Iris pigment epithelial cell (primary cell): ENCODE measurements around the gene TRMT10C.
"Not testable (repeated sequence)": the region's sequence is repeated elsewhere in the genome, so short reads cannot be mapped to it uniquely, and the experiment has no call there.

Source experiments
- DNase-seq: peaks from one replicate; pipeline ENCODE4 v3.0.0-alpha.2; 2011; ENCODE audit warnings: low read depth

The TRMT10C gene

DNA sequence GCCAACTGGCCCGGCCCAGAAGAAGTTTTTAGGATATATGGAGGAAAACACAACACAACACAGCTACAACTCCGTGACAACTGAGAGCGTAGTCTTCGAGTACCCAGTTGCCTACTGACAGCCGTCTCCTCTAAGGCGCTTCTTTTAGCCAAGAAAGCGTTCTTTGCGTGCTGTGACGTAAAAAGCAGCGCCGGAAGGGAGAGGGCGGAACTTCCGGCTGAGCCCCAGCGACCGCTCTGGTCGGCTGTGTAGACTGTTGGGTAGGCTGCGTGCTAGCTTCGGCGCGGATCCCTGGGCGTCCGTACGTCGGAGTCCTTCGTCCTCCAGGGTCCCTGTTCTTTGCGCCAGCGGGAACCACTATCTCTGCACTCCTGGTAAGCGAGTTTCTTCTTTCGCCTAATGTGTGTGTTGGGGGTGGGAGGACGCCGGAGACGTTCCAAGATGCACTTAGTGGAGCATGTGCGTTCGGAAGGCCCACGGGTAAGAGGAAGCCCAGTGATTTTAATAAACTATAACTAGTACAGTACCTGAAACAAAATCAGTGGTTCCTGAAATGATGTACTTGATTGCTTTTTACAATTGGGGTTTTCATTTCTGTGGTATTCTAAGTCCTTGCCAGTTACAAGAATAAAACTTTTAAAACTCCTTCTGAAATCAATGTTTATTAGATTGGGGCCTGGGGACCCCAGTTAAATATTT, at the start of gene TRMT10C:
Gene TRMT10C (plus strand): TSS at position 239 of the 699 bp plus-strand sequence. CDS start 2,914 bp downstream, outside the sequence.
- peak; percentile 94 for DNase-seq

GRCh38 chr3:101512396-101512645, 49.3 kb upstream of the TRMT10C start:
- no peak for DNase-seq

- peak; percentile 77 for DNase-seq
These were observed 48.8 kb upstream of the TRMT10C start, which contains the start of gene SENP7 for GRCh38 chr3:101512646-101513418. SENP7 (minus strand) TSS chr3:101513212; CDS start chr3:101513130, 82 bp downstream.

DNA sequence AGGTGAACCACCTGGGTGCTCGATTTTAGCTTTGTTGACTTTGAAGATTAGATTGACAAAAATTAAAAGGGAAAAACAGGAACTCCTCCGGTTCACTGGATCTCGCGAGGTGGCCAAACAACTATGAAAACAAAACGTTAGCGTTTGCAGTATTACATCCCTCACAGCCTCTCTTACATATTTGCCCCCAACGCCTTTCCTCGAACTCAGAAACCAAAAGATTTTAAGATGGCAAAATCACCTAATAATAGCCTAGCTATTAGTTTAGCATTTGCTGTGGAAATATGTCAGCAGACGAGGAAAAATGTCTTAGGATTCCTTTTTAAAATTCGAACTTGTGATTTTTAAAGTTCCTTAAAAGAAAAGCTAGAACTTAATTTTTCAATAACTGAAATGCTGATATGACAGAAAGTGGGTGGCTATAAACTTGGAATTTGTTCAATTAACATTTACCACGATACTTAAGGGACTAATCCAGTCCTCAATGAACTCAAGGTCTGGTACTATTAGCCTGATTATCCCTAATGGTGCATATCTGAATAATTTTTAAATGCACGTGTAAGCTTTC, 48.2 kb upstream of the TRMT10C start:
- DNase-seq = peak; percentile 65

- peak; percentile 30 for DNase-seq
These were observed 43.2 kb upstream of the TRMT10C start for GRCh38 chr3:101518421-101518871.

- DNase-seq = no peak
These were observed 41.8 kb upstream of the TRMT10C start for GRCh38 chr3:101519685-101520365.

DNA sequence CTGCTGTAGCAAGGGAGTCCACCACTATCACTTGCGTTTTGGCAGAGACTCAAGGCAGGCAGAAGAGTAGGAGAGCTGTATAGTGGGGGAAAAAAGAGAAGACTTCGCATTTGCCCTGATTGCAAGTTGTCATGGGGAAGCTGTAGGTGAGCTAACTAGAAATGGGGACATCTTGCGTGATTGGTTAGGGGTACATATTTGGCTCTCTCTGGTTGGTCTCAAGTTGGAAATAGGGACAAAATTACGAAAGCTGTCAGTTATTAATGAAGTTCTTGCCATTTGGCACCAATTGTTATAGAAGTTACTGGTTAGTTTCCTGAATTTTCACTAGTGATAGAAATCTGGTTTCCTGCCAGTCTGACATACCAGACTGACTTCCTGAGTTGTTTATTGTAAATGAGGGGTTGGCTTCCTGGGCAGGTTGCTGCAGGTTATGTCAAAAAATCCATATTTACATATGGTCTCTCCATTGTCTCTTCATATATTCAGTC, 40.4 kb upstream of the TRMT10C start:
- DNase-seq = no peak

DNA sequence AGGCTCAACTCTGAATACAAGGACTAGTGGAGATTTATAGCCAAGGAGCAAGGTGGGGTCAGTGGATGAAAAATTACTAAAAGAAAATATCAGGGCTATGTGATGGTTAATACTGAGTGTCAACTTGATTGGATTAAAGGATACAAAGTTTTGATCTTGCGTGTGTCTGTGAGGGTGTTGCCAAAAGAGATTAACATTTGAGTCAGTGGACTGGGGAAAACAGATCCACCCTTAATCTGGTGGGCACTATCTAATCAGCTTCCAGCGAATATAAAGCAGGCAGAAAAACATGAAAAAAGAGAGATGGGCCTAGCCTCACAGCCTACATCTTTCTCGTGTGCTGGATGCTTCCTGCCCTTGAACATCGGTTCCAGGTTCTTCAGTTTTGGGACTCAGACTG, 34.2 kb upstream of the TRMT10C start:
- DNase-seq = no peak

DNA sequence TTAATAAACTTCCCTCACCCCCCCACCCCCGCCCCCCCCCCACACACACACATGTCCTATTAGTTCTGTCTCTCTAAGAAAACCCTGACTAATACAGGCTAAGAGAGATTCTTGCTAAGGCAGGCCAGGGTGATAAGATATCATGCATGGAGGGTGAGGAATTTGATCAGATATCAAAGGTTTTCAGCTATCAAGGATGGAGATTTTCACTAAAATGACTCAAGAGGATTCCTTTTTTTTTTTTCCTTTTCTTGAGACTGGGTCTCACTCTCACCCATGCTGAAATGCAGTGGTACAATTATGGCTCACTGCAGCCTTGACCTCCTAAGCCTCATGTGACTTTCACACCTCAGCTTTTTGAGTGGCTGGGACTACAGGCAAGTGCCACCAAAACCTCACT, 33.8 kb upstream of the TRMT10C start:
- no peak for DNase-seq

DNA sequence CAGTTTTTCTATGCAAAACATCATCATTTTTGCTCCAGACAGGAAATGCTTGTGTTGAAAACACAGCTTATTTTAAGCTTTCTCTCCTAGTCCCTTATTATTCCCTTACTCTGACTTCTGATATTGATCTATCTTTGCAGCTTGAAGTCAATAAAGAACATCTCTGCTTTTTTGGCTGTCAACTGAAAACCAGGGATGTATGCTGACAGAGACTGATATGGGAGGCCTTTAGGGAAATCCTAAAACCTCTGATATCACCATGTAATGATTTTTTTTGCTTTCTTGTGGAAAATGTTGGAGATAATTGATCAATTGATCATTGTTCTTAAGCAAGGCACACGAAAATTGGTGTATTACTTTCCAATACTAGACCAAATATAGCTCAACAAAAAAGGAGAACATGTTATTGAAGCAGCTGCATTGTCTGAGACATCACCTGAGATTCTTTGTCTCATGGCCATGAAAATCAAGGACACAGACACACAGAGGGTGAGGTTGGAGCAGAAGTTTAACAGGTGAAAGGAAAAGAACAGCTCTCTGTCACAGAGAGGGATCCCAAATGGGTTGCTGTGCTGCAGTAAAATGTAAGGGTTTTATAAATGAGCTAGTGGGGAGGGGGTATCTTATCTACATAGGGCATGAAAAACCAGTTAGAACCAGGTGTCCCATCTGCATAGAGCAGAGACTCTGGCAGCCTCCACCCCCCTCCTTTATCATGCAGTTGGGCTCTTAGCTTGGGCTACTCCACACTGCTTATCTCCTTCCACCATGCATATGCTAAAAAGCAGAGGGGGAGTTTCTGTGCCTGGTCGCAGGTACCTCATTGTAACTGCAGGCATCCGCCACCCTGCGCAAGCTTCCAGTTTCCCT, 31.6 kb upstream of the TRMT10C start:
- DNase-seq = no peak

- no peak for DNase-seq
These were observed 31.0 kb upstream of the TRMT10C start for GRCh38 chr3:101530686-101531047.

DNA sequence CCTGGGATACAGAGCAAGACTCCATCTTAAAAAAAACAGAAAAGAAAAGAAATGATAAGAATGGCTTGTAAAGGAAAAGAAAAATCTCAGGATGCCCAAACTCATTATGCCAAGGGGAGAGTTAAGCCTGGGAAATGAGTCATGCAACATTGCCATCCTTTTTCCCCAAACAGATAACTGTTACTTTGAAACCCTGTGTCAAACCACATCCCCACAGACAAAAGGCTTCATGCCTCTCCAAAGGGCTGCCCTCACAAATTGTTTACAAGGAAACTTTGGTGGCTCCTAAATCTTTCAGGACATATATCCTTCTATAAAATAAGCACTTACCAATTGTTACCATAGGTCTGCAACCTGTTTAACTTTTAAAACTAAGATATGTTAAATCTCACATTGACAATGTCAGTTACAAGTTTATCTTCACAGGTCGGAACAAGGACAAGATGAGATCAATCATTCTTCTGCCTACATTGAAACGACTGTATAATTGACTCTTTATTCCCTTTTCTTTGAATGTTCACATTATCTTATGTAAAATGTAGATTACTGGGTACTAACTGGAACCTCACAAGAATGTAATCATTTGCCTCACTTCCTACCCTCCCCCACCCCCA, 30.1 kb upstream of the TRMT10C start:
- no peak for DNase-seq

- no peak for DNase-seq
These were observed 28.7 kb upstream of the TRMT10C start for GRCh38 chr3:101532783-101533602.

- no peak for DNase-seq
These were observed 28.1 kb upstream of the TRMT10C start for GRCh38 chr3:101533603-101533968.

- no peak for DNase-seq
These were observed 26.4 kb upstream of the TRMT10C start for GRCh38 chr3:101535221-101535620.

DNA sequence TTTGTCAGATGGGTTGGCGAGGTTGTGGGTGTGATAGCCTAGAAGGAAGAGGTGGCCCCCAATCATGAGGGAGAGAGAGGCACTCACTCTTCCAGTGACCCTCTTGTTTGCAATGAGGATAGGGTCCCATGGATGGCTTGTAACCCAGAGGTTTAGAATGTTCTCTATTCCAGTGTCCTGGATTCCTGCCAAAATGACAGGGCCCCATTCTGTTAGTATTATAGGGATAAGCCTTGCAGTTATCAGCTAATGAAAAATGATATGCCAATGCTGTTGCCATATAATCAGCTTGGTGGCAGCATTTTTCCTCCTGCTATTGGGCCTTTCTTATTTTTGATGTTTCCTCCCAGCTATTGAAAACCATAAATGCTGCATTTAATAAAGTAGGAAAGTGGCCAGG, 25.4 kb upstream of the TRMT10C start:
- DNase-seq = no peak

GRCh38 chr3:101536955-101537354, 24.7 kb upstream of the TRMT10C start:
- DNase-seq = not testable (repeated sequence)

DNA sequence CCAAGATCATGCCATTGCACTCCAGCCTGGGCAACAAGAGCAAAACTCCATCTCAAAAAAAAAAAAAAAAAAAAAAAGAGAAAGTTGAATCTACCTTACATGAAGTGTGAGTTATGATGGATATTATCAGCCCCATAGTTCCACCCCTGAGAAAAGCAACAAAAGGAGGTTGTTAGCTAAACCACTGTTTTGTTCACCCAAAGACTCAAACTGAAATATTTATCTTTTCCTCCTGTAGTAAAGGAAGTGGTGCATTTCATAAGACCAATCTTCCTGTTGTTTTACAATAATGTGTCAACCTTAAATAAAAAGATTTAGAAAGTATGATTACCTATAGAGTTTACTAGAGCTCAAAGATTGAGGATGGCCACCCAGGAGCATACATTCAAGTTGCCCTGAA, 18.7 kb upstream of the TRMT10C start:
- no peak for DNase-seq

GRCh38 chr3:101544161-101544850, 17.4 kb upstream of the TRMT10C start:
- no peak for DNase-seq
